SK-N-MC (cell line): ENCODE measurements around the gene TEX2.
A peak's percentile ranks its signal among the peaks of the same experiment; 100 is the strongest.

ENCODE experiments used
- DNase-seq: peaks from one replicate; pipeline ENCODE4 v3.0.0-alpha.2; 2011; ENCODE audit warnings: low read depth, low spot score
- H3K27ac ChIP-seq: fragments of 200-600 bp; sonication (generic); 2 replicates; pipeline ENCODE4 v1.5.1; 2016; ENCODE audit warnings: mixed run types
- H3K36me3 ChIP-seq: fragments of 200-600 bp; sonication (generic); 2 replicates; pipeline ENCODE4 v1.6.1; 2017; ENCODE audit warnings: antibody characterized with exemption, low read length, mixed read lengths; ENCODE audit not compliant: insufficient read depth
- H3K4me3 ChIP-seq: fragments of 200-600 bp; sonication (generic); 2 replicates; pipeline ENCODE4 v1.5.1; 2016
- H3K9ac ChIP-seq: fragments of 200-600 bp; sonication (generic); 2 replicates; pipeline ENCODE4 v1.8.0; 2017; ENCODE audit warnings: mixed run types, mixed read lengths; ENCODE audit not compliant: insufficient read length
- H3K9me3 ChIP-seq: fragments of 200-600 bp; sonication (generic); 2 replicates; pipeline ENCODE4 v1.6.1; 2017; ENCODE audit warnings: low read depth, mild to moderate bottlenecking, antibody characterized with exemption, low read length, moderate library complexity, mixed read lengths
- EZH2 ChIP-seq: fragments of 200-600 bp; sonication (generic); IDR thresholded peaks from one replicate; pipeline ENCODE4 v1.6.1; 2017; ENCODE audit warnings: antibody characterized with exemption
- FOXP2 ChIP-seq: optimal IDR thresholded peaks from 2 replicates; pipeline ENCODE3; 2011; ENCODE audit warnings: mild to moderate bottlenecking, moderate library complexity; ENCODE audit not compliant: insufficient read depth; ENCODE audit errors: extremely low read length, control extremely low read depth
- POLR2AphosphoS5 ChIP-seq: IDR thresholded peaks from 2 replicates; pipeline ENCODE4 v1.6.1; 2012; ENCODE audit warnings: mild to moderate bottlenecking, low read depth, low read length, borderline replicate concordance

TEX2 gene

DNA sequence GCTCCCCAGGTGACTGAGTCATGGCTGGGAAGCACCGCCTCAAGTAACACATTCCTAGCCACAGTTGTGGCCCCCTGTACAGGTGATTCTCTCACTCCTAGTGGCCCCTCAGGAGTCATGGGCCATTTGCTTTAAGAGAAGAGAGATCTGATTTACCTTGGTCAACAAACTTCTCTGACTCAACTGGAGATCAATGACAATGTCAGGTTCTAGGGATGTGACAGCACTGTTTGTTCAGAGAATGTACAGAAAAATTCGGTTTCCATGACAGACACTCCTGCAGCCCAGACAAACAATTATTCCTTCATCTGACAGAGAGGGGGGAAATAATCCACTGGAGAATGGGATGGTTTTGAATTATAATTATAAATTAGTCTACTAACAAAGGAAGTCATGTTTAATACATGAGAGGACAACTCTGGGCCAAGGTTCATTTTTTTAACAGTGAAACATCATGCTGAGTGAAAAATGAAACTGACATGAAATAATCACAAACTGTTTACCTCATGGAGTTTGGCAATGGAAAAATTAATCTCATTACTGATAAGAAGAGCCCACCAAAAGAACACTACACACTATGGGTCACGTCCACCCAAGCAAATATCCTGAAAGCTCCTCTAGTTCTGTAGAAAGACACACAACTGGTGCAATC, 142.8 kb downstream of the TEX2 start:
- H3K9ac ChIP-seq: no peak overlapping the region
- no peaks in the 10 kb centered on the region for H3K36me3 ChIP-seq
- TF ChIP-seq EZH2 (no peak), FOXP2 (no peak), POLR2AphosphoS5 (no peak)
- H3K9me3 ChIP-seq: no peaks in the 10 kb centered on the region
- no peak for DNase-seq
- 0 out of 2 replicates have a peak overlapping the region, but pooled peaks have one; percentile 29 for H3K27ac ChIP-seq
- H3K4me3 ChIP-seq: no peak overlapping the region

DNA sequence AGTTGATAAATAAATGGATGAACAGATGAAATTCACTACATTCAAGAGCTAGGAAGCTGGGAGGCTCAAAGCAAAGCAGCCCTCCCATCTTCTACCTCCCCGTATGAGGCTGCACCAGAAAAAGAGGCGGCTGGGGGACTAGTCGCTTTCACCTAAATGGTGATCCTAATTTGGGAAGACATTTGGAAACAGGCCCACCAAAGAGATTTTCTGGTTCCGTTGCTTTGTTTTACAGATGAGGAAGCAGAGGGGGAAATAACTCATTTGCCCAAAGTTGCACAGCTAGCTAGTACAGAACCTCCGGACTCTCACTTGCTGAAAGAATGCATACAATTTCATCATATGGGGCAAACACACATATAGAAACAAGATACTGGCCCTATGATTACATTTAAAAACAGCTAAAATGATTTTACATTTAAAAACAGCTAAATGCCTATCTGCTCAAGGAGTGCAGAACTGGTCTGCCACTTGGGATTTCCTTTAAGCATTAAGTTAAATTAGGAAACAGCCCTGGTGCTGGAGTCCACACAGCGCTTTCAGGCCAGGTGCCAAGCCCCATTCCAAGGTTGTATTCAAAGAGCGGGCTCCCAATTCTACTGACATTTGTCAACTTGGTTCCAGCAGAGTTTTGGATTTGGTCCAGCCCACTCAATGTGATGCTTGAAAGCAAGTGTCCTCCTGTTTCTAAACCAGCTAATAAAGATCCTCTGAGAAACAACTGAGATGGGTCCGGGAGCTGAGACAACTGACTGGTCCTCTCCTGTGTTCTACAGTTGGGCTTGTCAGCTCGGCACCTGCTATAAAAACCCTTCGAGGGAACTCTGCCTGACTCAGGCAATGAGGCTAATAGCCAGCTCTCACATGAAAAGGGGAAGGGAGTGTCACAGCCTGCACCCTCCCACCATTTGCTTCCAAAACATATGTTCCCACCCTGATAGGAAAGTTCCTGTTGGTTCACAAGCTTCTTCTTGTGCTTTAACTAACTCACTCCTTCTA, 144.8 kb downstream of the TEX2 start:
- Histone ChIP-seq H3K27ac (no peak overlapping the region; the same call in 1 of the 2 replicates), H3K9ac (no peak overlapping the region), H3K36me3 (no peaks in the 10 kb centered on the region), H3K4me3 (no peak overlapping the region), H3K9me3 (no peaks in the 10 kb centered on the region)
- no peak for TF ChIP-seq POLR2AphosphoS5
- no peak for TF ChIP-seq FOXP2
- no peak for TF ChIP-seq EZH2
- DNase-seq: no peak

DNA sequence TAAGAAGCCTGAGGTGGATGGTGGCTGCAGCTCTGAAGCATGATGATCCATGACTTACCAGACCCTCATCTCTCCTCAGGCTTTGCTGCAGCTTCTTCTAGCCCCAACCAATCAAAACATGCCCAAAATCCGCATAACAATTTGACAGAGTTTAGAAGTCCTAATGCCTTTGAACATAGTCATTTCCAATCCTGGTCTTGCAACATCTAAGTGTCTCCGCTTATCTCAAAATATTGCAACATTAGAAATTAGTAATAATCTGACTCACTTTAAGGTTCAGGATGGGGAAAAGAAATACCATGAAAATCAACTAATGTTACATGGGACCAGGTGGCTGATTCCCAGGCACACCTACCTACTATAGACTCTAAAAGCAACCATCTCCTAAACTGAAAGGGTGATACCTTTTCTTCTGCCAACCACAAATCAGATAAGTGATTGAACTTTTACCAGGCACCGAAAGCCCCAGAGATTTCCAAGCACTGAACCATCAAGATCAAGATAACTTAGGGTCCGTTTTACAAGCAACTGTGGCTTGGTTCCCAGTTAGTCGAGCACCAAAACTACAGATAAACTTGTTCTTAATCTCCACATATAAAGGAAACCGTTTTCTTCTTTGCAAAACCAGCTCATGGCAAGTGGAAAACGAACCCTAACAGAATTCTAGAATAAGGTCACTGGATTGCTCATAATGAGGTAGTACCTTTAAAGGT, 147.1 kb downstream of the TEX2 start:
- no peak for TF ChIP-seq POLR2AphosphoS5
- TF ChIP-seq FOXP2: no peak
- TF ChIP-seq EZH2: no peak
- Histone ChIP-seq H3K36me3 (no peaks in the 10 kb centered on the region), H3K4me3 (no peak overlapping the region), H3K27ac (no peak overlapping the region), H3K9me3 (no peaks in the 10 kb centered on the region), H3K9ac (no peak overlapping the region)
- no peak for DNase-seq

DNA sequence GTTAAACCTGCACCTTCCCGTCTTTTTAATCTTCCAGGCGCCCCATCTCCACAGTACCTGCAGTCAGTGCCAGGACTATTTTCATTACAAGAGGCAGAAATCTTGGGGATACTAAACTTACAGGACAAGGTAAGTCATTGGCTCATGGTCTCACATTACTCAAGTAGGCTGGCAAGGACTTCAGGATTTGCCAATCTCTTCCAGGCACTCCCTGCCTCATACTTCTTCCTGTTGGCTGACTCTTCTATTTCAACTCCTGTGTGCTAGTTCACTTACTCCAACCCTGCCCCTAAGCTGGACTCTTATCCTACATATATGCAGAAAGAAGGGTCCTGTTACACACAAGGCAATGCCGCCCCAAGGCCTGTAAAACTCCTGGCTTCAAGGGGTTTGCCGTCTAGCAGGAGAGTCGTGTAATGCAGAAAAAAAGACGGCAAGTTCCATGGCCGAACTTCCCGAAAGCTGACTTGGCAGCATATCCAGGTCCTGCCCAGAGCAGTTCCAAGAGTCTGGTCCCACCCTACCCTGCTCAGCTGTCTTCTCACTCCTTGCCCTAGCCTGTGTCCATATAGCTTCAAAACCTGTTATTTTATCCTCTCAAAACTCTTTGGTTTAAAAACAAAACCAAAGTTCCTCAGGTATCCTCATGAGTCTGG, 147.9 kb downstream of the TEX2 start:
- H3K27ac ChIP-seq: no peak overlapping the region
- no peak overlapping the region for H3K4me3 ChIP-seq
- H3K9me3 ChIP-seq: no peaks in the 10 kb centered on the region
- H3K36me3 ChIP-seq: no peaks in the 10 kb centered on the region
- TF ChIP-seq POLR2AphosphoS5 (no peak), EZH2 (no peak), FOXP2 (no peak)
- DNase-seq: no peak
- no peak overlapping the region for H3K9ac ChIP-seq

DNA sequence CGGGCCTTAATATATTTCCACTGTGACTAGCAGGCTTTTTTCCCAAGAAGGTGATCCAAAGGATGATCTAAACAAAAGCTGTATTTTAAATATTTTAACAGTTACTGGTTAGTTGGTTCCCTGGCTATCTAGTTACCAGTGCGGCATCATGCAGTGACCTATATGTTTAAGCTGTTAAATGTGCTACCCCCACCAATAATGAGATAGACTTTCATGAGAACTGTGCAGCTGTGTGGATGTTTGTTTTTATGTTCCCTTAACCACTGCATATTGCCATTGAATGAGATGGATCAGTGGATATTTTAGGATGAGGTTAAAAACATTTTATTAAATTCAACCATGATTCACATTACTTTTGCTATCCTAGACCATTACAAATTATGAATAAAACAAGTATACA, 150.1 kb downstream of the TEX2 start:
- no peak overlapping the region for H3K9ac ChIP-seq
- DNase-seq: no peak
- TF ChIP-seq FOXP2 (no peak), EZH2 (no peak), POLR2AphosphoS5 (no peak)
- no peak overlapping the region for H3K4me3 ChIP-seq
- H3K27ac ChIP-seq: no peak overlapping the region
- no peaks in the 10 kb centered on the region for H3K9me3 ChIP-seq
- H3K36me3 ChIP-seq: no peaks in the 10 kb centered on the region

DNA sequence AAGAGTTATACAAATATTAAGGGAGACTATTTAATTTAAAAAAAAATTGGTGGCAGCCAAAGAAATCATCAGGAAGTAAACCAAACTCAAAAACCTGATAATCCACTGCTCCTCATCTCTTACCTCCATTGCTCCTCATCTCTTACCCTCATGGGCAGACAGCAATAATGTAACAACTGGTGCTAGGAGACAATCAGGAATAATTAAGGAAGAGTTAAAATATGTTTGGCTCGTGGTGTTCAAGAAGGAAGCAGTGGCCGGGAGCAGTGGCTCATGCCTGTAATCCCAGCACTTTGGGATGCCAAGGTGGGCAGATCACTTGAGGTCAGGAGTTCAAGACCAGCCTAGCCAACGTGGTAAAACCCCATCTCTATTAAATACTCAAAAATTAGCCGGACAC, 151.2 kb downstream of the TEX2 start:
- TF ChIP-seq EZH2 (no peak), POLR2AphosphoS5 (no peak), FOXP2 (no peak)
- no peak overlapping the region for H3K9ac ChIP-seq
- no peak for DNase-seq
- no peaks in the 10 kb centered on the region for H3K9me3 ChIP-seq
- no peak overlapping the region for H3K27ac ChIP-seq
- H3K36me3 ChIP-seq: no peaks in the 10 kb centered on the region
- no peak overlapping the region for H3K4me3 ChIP-seq

DNA sequence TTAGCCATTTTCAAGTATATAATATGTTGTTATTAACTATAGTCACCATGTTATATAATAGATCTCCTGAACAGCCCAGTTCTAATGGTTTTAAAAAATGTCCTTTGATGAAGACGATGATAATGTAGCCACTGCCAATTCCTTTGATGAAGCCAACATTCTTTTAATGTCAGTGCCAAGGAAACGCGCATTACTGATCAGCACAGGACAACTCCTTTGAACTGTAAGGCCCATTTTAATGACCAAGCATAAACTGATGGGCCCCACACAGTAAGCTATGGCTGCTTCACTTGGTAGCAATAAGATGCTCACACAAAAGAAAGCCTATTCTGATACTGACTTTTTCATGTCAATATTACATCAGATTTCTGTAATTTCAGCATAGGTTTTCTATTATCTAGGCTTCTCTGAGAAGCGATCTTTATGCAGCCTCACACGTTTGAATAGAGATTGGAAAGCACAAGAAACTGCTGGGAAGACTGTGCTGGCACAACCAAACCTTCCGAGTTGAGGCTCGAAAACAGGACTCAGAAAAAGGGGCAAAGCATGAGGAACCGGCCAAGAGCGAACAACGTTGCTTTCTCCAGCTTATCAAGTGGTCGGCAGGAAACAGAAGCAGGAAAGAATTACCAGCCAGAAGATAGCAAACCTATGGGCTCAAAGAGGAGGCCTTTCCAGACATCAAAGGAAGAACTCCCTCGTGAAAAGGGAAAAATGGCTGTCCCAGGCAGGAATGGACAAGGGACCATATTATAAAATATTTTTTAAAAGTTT, 152.5 kb downstream of the TEX2 start:
- H3K36me3 ChIP-seq: no peaks in the 10 kb centered on the region
- no peak for DNase-seq
- TF ChIP-seq EZH2 (no peak), POLR2AphosphoS5 (no peak), FOXP2 (no peak)
- no peaks in the 10 kb centered on the region for H3K9me3 ChIP-seq
- no peak overlapping the region for H3K9ac ChIP-seq
- no peak overlapping the region for H3K4me3 ChIP-seq
- H3K27ac ChIP-seq: peak overlapping the region; percentile 25; the same call in 1 of the 2 replicates

DNA sequence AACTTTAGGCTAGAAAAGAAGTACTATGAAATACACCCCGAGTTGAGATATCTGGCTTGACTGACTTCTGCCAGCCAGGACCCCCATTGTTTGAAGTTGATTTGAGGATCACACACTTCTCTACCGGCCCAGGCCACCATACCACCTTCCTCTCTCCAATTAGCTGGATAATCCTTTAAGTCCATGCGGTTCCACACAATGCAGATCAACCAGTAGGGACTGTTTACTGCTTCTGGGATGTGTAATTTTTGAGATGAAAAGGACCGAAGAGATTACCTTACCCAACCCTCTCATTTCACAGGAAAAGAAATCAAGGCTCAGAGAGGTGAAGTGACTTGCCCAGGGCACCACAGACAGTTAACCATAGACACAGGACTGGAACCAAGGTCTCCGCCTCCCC, 153.7 kb downstream of the TEX2 start:
- H3K9ac ChIP-seq: no peak overlapping the region
- H3K4me3 ChIP-seq: no peak overlapping the region
- H3K36me3 ChIP-seq: no peaks in the 10 kb centered on the region
- DNase-seq: no peak
- no peak for TF ChIP-seq POLR2AphosphoS5
- no peak for TF ChIP-seq EZH2
- no peak for TF ChIP-seq FOXP2
- no peaks in the 10 kb centered on the region for H3K9me3 ChIP-seq
- H3K27ac ChIP-seq: no peak overlapping the region
